ENCODE results near the gene VGF. TPM values are rescaled to one million over a fixed set of nuclear protein-coding genes. Genes with fewer than 3 reads are reported as not detected.

The VGF gene
- total and polyA plus RNA-seq, 2 donors (not counting 3 experiments of a cell fraction or from before 2014, with no cell fraction given): 0.03 TPM; not detected in 1

DNA sequence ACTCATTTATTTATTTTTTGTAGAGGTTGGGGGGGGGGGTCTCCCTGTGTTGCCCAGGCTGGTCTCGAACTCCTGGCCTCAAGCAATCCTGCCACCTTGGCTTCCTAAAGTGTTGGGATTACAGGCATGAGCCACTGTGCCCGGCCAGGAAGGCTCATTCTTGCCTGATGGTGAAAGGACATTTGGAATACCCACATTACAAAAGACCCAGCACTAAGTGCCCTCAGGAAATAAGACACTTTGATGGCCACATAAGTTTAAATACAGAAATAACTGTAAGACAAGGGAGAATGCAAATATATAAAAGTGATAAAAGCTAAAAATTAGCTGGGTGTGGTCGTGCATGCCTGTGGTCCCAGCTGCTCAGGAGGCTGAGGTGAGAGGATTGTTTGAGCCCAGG lies 46.5 kb downstream of the VGF start:
- POLR2A ChIA-PET: interaction anchor here (1.1 to 3.6 kb wide), 2 partner anchors 9 to 10 kb away, joined by 4 to 15 read pairs; no protein-coding TSS in a partner anchor
- Histone ChIP-seq H4K20me1 (replicated peaks; ENCODE audit: control insufficient read depth, extremely low read depth, insufficient read depth, low read length) (no peaks in the 10 kb centered on the region), H3K9ac (replicated peaks; ENCODE audit: extremely low read depth, insufficient read depth, low read length) (no peak overlapping the region), H3K4me2 (ENCODE audit: insufficient read depth, low read length) (no peak overlapping the region), H2AFZ (ENCODE audit: low read depth, low read length) (no peak overlapping the region), H3K4me3 (replicated peaks in 1 of 3; ENCODE audit: insufficient read depth in 1 of 3, low read depth in 1 of 3, low read length in 3 of 3) (no peak overlapping the region), H3K9me1 (replicated peaks; ENCODE audit: control insufficient read depth, extremely low read depth, insufficient read depth, low read length) (no peaks in the 10 kb centered on the region), H3K9me3 (replicated peaks; ENCODE audit: control insufficient read depth, insufficient read depth, low read length) (no peaks in the 10 kb centered on the region), H3K27me3 (ENCODE audit: control insufficient read depth in 2 of 2, insufficient read depth in 2 of 2, low read length in 2 of 2) (no peaks in the 10 kb centered on the region), H3K36me3 (ENCODE audit: control insufficient read depth in 2 of 2, extremely low read depth in 1 of 2, insufficient read depth in 2 of 2, low read length in 2 of 2) (no peaks in the 10 kb centered on the region), H3K4me1 (ENCODE audit: control insufficient read depth, extremely low read depth, insufficient read depth, low read length) (peaks cover 61% of the 10 kb centered on the region), H3K79me2 (ENCODE audit: control insufficient read depth, insufficient read depth, low read length) (peaks cover 13% of the 10 kb centered on the region), H3K27ac (ENCODE audit: insufficient read depth, low read depth, low read length) (peak overlapping the region; percentile 95)
- no TSS peak for BruUV-seq (replicated peaks)
- TF ChIP-seq FOS (IDR thresholded peaks at IDR 0.05; ENCODE audit: borderline replicate concordance, insufficient read depth, low read length): no peak
- no peak for TF ChIP-seq GATA2 (IDR thresholded peaks at IDR 0.05; ENCODE audit: insufficient read depth, insufficient read length, low read depth, low read length)
- TF ChIP-seq, protein P1, sequence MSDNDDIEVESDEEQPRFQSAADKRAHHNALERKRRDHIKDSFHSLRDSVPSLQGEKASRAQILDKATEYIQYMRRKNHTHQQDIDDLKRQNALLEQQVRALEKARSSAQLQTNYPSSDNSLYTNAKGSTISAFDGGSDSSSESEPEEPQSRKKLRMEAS (IDR thresholded peaks at IDR 0.05; ENCODE audit: insufficient read depth, insufficient read length): no peak
- TF ChIP-seq JUN (IDR thresholded peaks at IDR 0.05; ENCODE audit: borderline replicate concordance, insufficient read depth, insufficient read length, low read depth): no peak
- TF ChIP-seq POLR2A (IDR thresholded peaks at IDR 0.05; ENCODE audit: low read depth, low read length): no peak
- TF ChIP-seq, protein P2, sequence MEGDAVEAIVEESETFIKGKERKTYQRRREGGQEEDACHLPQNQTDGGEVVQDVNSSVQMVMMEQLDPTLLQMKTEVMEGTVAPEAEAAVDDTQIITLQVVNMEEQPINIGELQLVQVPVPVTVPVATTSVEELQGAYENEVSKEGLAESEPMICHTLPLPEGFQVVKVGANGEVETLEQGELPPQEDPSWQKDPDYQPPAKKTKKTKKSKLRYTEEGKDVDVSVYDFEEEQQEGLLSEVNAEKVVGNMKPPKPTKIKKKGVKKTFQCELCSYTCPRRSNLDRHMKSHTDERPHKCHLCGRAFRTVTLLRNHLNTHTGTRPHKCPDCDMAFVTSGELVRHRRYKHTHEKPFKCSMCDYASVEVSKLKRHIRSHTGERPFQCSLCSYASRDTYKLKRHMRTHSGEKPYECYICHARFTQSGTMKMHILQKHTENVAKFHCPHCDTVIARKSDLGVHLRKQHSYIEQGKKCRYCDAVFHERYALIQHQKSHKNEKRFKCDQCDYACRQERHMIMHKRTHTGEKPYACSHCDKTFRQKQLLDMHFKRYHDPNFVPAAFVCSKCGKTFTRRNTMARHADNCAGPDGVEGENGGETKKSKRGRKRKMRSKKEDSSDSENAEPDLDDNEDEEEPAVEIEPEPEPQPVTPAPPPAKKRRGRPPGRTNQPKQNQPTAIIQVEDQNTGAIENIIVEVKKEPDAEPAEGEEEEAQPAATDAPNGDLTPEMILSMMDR (IDR thresholded peaks at IDR 0.05; ENCODE audit: extremely low read depth in 1 of 2, insufficient read depth in 1 of 2, low read depth in 1 of 2, low read length in 2 of 2): no peak
- no peak for TF ChIP-seq MYC (IDR thresholded peaks at IDR 0.05; ENCODE audit: low read depth, low read length)
- no peak for TF ChIP-seq EZH2 (IDR thresholded peaks at IDR 0.05; ENCODE audit: borderline replicate concordance, low read depth, low read length, severe bottlenecking)
- no peak for TF ChIP-seq POLR2AphosphoS5 (IDR thresholded peaks at IDR 0.05; ENCODE audit: insufficient read depth, low read depth, low read length)
- DNase-seq (ENCODE audit: low read depth, low spot score) (no peak), FAIRE-seq (no peak)
- CTCF ChIA-PET: interaction anchor here (3.5 kb wide), 1 partner anchor 24 kb away, joined by 14 read pairs; no protein-coding TSS in a partner anchor
- dilution Hi-C loops (cut with MboI; ENCODE audit: extremely low pct_ligation_motif_present, low sequenced_read_pairs): no loop called here
- intact Hi-C loops (cut with micrococcal nuclease): no loop called here

Measured in endothelial cell of umbilical vein (primary cell).